ENCODE data around the gene THSD4.

DNA sequence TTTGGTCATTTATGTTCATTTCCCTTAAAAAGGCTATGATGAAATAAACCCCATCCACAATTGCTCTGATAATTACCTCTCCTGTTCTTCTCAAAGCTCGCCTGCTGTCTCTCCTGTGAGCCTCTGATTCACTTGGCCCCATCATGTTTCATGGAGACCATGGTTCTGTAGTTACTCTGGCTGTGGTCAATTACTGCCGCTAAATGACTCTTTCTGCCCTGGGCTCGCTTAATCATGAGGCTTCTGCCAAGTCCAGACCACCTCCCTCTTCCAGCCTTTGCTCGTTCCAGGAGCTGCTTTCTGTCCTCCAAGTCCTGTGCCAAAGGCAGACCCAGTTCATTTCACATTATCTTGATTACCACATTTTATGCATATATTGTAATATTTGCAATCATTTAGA is 91.9 kb downstream of the THSD4 start:
- TF ChIP-seq, protein P1, sequence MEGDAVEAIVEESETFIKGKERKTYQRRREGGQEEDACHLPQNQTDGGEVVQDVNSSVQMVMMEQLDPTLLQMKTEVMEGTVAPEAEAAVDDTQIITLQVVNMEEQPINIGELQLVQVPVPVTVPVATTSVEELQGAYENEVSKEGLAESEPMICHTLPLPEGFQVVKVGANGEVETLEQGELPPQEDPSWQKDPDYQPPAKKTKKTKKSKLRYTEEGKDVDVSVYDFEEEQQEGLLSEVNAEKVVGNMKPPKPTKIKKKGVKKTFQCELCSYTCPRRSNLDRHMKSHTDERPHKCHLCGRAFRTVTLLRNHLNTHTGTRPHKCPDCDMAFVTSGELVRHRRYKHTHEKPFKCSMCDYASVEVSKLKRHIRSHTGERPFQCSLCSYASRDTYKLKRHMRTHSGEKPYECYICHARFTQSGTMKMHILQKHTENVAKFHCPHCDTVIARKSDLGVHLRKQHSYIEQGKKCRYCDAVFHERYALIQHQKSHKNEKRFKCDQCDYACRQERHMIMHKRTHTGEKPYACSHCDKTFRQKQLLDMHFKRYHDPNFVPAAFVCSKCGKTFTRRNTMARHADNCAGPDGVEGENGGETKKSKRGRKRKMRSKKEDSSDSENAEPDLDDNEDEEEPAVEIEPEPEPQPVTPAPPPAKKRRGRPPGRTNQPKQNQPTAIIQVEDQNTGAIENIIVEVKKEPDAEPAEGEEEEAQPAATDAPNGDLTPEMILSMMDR (IDR thresholded peaks at IDR 0.05) = no peak
- TF ChIP-seq POLR2A (IDR thresholded peaks at IDR 0.05) = no peak

All from thyroid gland (tissue), 4 donors.